H1 (cell line): ENCODE data around the gene CCDC137. TPM values are rescaled to one million over a fixed set of nuclear protein-coding genes. Genes with fewer than 3 reads are reported as not detected.
A peak's percentile ranks its signal among the peaks of the same experiment; 100 is the strongest.

Source experiments
- BRCA1 ChIP-seq: IDR thresholded peaks from 2 replicates; pipeline ENCODE4 v1.6.1; 2012; ENCODE audit warnings: low read depth, low read length, improper control_type of control experiment
- CBX8 ChIP-seq: fragments of 300-800, 300-1000 bp; sonication (generic); IDR thresholded peaks from 2 replicates; pipeline ENCODE4 v1.7.1; 2016; ENCODE audit warnings: low read depth, low read length, borderline replicate concordance
- NRF1 ChIP-seq: IDR thresholded peaks from 2 replicates; pipeline ENCODE4 v1.6.1; 2011; ENCODE audit warnings: mild to moderate bottlenecking, low read depth, low read length, improper control_type of control experiment
- SP2 ChIP-seq: IDR thresholded peaks from 2 replicates; pipeline ENCODE4 v1.6.1; 2012; ENCODE audit warnings: mild to moderate bottlenecking, low read length, inconsistent platforms
- SP4 ChIP-seq: IDR thresholded peaks from 2 replicates; pipeline ENCODE4 v1.6.1; 2012; ENCODE audit warnings: low read length, inconsistent platforms
- polyA plus RNA-seq, 7 experiments: library from polyadenylated mRNA; depleted of rRNA in 3 of 7; stranded (reverse) in 5 of 7; unstranded in 2 of 7; fragments of >200 nt in 5 of 7; fragments of 200-250 nt in 2 of 7; gene quantifications; 1 replicate in 5 of 7; 2 replicates in 1 of 7; 4 replicates in 1 of 7; pipeline versions ENCODE4 v1.2.1 to v1.2.3, GENCODE V29; 2011 to 2013; ENCODE audit warnings: missing spikeins in 2 of 7, mixed read lengths in 2 of 7
- total RNA-seq: library from RNA; stranded (reverse); fragmentation: NEBNext Ultra II Directional; extraction: Animal tissue kit (Norgen Biotek cat#: 25700); gene quantifications from 2 replicates; pipeline ENCODE4 v1.2.1, GENCODE V29; 2021

CCDC137 gene
- total and polyA plus RNA-seq, 2 of the 8 experiments (the other 6 are each of a cell fraction or from before 2014, with no cell fraction given), result 17.6 to 38.6 TPM

DNA sequence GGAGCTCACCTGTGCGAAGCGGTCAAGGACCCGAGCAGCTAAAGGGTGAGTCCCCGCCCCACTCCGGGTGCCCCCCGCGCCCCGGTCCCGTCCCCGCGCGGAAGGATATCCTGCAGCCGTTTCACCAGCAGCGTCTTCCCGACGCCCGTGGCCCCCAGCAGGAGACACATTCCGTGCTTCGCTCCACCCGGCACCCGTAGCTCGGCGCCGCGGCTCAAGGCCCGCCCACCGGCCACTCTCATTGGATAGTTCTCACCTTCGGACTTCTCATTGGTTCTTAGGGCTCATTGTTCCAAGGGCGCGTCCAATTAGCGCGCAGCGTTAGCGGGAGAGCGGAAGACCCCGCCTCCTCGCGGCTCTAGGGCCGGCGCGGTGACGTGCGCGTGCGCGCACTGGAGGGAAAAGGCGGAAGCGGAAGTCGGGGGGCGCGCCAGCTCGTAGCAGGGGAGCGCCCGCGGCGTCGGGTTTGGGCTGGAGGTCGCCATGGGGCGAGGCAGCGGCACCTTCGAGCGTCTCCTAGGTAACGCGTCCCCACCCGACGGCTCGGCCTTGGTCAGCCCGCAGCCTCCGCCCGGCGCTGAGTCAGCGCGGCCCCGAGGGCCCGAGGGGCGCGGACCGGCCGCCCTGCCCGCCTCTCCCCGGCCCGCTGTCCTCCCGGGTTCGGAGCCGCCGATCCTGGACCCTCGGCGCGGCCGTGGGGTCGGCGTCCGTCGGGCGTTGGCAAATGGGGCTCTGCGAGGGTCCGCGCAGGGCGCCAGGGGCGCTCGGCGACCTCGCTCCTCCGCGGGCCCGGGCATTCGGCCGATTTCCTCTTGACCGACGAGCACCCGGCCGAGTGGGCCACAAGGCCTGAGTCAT is 17.3 kb downstream of the CCDC137 start, which contains the start of the genes ARL16 and HGS (continued):
- TF ChIP-seq SP4, result 0 out of 2 replicates have a peak, but pooled peaks have one; percentile 43
- peak; percentile 83 for TF ChIP-seq SP2
- no peak for TF ChIP-seq CBX8
- no peak for TF ChIP-seq BRCA1
- TF ChIP-seq NRF1, result peak; percentile 72
